Measurements from ENCODE around the gene RPL13. TPM values are rescaled to one million over a fixed set of nuclear protein-coding genes. Genes with fewer than 3 reads are reported as not detected.

Gene RPL13
- total and polyA plus RNA-seq, 10 donors, result 2,154 to 16,278 (median 6,788) TPM

GRCh38 chr16:89602273-89602951 lies 41.9 kb downstream of the RPL13 start:
- Histone ChIP-seq H3K4me1 (peaks cover 0 to 15% (median 14%) of the 10 kb centered on the region in 6 donors), H3K27ac (no peak overlapping the region), H3K9me3 (no peaks in the 10 kb centered on the region), H3K27me3 (replicated peaks in 1 of 7) (peaks cover 0 to 26% (median 6%) of the 10 kb centered on the region in 7 donors), H3K4me3 (peak overlapping the region in 1 of 8 donors; percentile 29), H3K36me3 (no peaks in the 10 kb centered on the region)
- 2 to 5% (median 3%) methylated on average over 7 to 22 of the region's 22 CpGs for WGBS, 5 donors
- peak in 1 of 3 donors; percentile 33 for TF ChIP-seq POLR2AphosphoS5 (IDR thresholded peaks at IDR 0.05)
- TF ChIP-seq, protein P1, sequence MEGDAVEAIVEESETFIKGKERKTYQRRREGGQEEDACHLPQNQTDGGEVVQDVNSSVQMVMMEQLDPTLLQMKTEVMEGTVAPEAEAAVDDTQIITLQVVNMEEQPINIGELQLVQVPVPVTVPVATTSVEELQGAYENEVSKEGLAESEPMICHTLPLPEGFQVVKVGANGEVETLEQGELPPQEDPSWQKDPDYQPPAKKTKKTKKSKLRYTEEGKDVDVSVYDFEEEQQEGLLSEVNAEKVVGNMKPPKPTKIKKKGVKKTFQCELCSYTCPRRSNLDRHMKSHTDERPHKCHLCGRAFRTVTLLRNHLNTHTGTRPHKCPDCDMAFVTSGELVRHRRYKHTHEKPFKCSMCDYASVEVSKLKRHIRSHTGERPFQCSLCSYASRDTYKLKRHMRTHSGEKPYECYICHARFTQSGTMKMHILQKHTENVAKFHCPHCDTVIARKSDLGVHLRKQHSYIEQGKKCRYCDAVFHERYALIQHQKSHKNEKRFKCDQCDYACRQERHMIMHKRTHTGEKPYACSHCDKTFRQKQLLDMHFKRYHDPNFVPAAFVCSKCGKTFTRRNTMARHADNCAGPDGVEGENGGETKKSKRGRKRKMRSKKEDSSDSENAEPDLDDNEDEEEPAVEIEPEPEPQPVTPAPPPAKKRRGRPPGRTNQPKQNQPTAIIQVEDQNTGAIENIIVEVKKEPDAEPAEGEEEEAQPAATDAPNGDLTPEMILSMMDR (IDR thresholded peaks at IDR 0.05 in 8 of 11, conservative IDR thresholded peaks at IDR 0.05 in 3 of 11), result no peak
- no peak for DNase-seq
- intact Hi-C loops (cut with DNase I; ENCODE audit: low total_unique reads), result no loop called here

GRCh38 chr16:89602952-89603590 lies 42.6 kb downstream of the RPL13 start:
- Histone ChIP-seq H3K4me1 (peaks cover 0 to 15% (median 14%) of the 10 kb centered on the region in 6 donors), H3K27ac (no peak overlapping the region), H3K27me3 (replicated peaks in 1 of 7) (peaks cover 0 to 26% (median 6%) of the 10 kb centered on the region in 7 donors), H3K36me3 (no peaks in the 10 kb centered on the region), H3K9me3 (no peaks in the 10 kb centered on the region), H3K4me3 (peak overlapping the region in 1 of 8 donors; percentile 29)
- DNase-seq, result no peak
- no peak for TF ChIP-seq POLR2AphosphoS5 (IDR thresholded peaks at IDR 0.05)
- TF ChIP-seq POLR2A (IDR thresholded peaks at IDR 0.05), result no peak
- TF ChIP-seq, protein P1 (IDR thresholded peaks at IDR 0.05 in 8 of 11, conservative IDR thresholded peaks at IDR 0.05 in 3 of 11), result no peak
- intact Hi-C loops (cut with DNase I; ENCODE audit: low total_unique reads), result no loop called here
- WGBS, 5 donors, result 46 to 79% (median 60%) methylated on average over 4 to 5 of the region's 5 CpGs

DNA sequence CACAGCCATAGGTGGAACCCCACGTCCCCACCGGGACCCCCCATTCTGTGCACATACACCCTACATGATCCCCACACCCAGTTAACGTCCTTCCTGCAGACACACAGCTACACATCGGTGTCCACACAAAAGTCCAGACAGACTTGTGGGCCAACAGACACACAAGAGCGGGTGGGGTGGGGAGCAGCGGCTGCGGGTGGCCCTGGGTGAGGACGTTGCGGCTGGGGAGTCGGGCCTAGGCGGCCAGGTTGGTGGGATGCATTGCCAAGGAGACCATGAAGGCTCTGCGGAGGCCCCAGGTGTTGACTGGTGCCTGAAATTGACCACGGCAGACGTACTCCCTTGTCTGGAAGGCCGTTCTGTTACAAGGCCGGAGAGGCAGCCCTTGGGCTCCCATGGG lies 44.3 kb downstream of the RPL13 start:
- H3K4me3 ChIP-seq, result no peak overlapping the region
- no peak overlapping the region for H3K27ac ChIP-seq
- no peaks in the 10 kb centered on the region for H3K9me3 ChIP-seq
- H3K27me3 ChIP-seq (replicated peaks in 1 of 7), result peaks cover 0 to 26% (median 6%) of the 10 kb centered on the region in 7 donors
- intact Hi-C loops (cut with DNase I; ENCODE audit: low total_unique reads), result no loop called here
- no peak for DNase-seq
- TF ChIP-seq, protein P1 (IDR thresholded peaks at IDR 0.05 in 8 of 11, conservative IDR thresholded peaks at IDR 0.05 in 3 of 11), result no peak
- no peak for TF ChIP-seq POLR2AphosphoS5 (IDR thresholded peaks at IDR 0.05)
- no peak for TF ChIP-seq POLR2A (IDR thresholded peaks at IDR 0.05)
- peaks cover 0 to 15% (median 14%) of the 10 kb centered on the region in 6 donors for H3K4me1 ChIP-seq
- H3K36me3 ChIP-seq, result no peaks in the 10 kb centered on the region
- WGBS, 5 donors, result 80 to 90% (median 89%) methylated on average over 4 to 16 of the region's 16 CpGs
